Measurements from ENCODE around the gene FOXF1.

- TF ChIP-seq EP300 (IDR thresholded peaks at IDR 0.05) (no peak), POLR2A (IDR thresholded peaks at IDR 0.05; ENCODE audit: low read length) (no peak), NPAS2 (CRISPR knock-in tag; IDR thresholded peaks at IDR 0.05; ENCODE audit: borderline replicate concordance) (no peak), HDAC2 (IDR thresholded peaks at IDR 0.05) (no peak), KDM1A (IDR thresholded peaks at IDR 0.05; ENCODE audit: low read depth) (no peak), JUNB (IDR thresholded peaks at IDR 0.05) (no peak), ELK1 (IDR thresholded peaks at IDR 0.05; ENCODE audit: low read depth, low read length) (no peak), NR3C1 (IDR thresholded peaks at IDR 0.05) (no peak), MAZ (IDR thresholded peaks at IDR 0.05; ENCODE audit: borderline replicate concordance, low read depth, low read length) (no peak), BHLHE40 (IDR thresholded peaks at IDR 0.05; ENCODE audit: low read depth, low read length) (no peak)
- TF ChIP-seq, protein P1, sequence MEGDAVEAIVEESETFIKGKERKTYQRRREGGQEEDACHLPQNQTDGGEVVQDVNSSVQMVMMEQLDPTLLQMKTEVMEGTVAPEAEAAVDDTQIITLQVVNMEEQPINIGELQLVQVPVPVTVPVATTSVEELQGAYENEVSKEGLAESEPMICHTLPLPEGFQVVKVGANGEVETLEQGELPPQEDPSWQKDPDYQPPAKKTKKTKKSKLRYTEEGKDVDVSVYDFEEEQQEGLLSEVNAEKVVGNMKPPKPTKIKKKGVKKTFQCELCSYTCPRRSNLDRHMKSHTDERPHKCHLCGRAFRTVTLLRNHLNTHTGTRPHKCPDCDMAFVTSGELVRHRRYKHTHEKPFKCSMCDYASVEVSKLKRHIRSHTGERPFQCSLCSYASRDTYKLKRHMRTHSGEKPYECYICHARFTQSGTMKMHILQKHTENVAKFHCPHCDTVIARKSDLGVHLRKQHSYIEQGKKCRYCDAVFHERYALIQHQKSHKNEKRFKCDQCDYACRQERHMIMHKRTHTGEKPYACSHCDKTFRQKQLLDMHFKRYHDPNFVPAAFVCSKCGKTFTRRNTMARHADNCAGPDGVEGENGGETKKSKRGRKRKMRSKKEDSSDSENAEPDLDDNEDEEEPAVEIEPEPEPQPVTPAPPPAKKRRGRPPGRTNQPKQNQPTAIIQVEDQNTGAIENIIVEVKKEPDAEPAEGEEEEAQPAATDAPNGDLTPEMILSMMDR (IDR thresholded peaks at IDR 0.05): no peak
Measured at GRCh38 chr16:86555704-86556075, 45.4 kb downstream of the FOXF1 start.
